ENCODE data around the gene LAPTM4A. TPM values are rescaled to one million over a fixed set of nuclear protein-coding genes. Genes with fewer than 3 reads are reported as not detected.
"Not testable (repeated sequence)": the region's sequence is repeated elsewhere in the genome, so short reads cannot be mapped to it uniquely, and the experiment has no call there.

LAPTM4A gene
- total RNA-seq, 1 experiment from 2014 or later: 37.2 TPM

DNA sequence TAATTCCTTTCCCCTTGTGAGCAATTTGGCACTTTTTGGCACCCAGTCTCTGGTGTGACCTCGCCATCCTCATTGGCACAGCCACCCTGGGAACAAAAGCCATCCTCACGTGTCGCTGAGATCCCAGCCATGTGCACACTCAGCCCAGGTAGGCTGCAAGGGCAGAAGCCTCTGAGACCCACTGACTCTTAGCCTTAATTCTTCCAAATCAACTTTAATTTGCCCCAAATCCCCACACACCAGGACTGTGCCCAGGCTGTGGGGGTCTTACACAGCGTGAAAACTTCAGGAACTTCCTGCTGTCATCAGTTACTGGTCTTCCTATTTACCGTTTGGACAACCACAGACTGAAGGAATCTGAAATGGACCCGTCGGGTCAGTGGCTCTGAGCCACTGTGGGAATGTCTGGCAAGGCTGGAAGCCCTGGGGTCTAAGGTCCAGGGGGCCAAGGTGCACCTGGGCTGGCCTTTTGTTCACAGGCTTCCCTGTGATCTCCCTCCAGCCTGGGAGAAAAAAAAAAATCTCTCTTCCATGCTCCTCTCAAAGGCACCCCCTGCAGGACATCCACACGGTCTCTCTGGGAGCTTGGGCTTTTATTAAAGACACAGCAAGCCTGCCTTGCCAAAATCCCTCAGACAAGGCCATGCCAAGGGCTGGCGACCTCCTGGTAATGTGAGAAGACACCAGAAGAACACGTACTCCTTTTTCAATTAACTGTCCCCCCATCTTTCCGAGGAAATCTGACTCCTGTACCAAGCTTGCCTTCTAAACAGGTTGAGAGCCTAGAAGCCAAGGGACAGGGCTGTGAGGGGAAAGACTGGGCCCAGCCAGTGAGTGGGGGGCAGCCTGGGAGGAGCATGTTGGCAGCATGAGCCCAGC, 42.1 kb upstream of the LAPTM4A start:
- H2AFZ ChIP-seq (ENCODE audit: low read length): peak overlapping the region; percentile 81; the same call in 1 of the 2 replicates
- no peaks in the 10 kb centered on the region for H3K9me3 ChIP-seq (ENCODE audit: low read length)
- no peaks in the 10 kb centered on the region for H3K9me2 ChIP-seq (replicated peaks; ENCODE audit: insufficient read depth, low read length)
- no peak overlapping the region for H3K4me3 ChIP-seq (ENCODE audit: low read length)
- no peaks in the 10 kb centered on the region for H4K20me1 ChIP-seq (ENCODE audit: insufficient read depth, low read depth, low read length)
- H3K27ac ChIP-seq (ENCODE audit: low read length): no peak overlapping the region
- no peaks in the 10 kb centered on the region for H3K36me3 ChIP-seq (ENCODE audit: insufficient read depth, low read length)
- peaks cover 4% of the 10 kb centered on the region for H3K4me1 ChIP-seq (ENCODE audit: low read length)
- no peak overlapping the region for H3K4me2 ChIP-seq (ENCODE audit: low read depth, low read length, poor library complexity, severe bottlenecking)
- no peaks in the 10 kb centered on the region for H3K79me2 ChIP-seq (ENCODE audit: low read length)
- no peaks in the 10 kb centered on the region for H3K27me3 ChIP-seq (ENCODE audit: low read length)
- H3K9ac ChIP-seq (ENCODE audit: low read length): no peak overlapping the region
- DNase-seq: peak; percentile 71

DNA sequence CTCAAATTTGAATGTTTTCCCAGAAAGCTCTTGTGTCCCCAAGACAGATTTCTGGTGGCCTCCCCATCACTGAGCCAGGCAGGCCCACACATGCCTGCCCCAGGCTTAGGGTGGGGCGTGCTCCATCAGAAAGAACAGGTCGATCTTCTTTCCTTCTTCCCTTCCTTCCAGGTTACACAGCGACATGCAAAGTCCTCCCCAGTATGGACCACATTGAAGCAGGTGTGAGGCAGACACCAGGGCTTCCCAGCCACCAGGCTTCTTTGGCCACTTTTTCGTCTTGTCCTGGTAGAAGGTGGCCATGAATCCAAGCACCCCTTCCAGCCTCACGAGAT, 41.4 kb upstream of the LAPTM4A start:
- no peak for DNase-seq
- Histone ChIP-seq H3K4me1 (ENCODE audit: low read length) (peaks cover 1% of the 10 kb centered on the region), H3K79me2 (ENCODE audit: low read length) (no peaks in the 10 kb centered on the region), H4K20me1 (ENCODE audit: insufficient read depth, low read depth, low read length) (no peaks in the 10 kb centered on the region), H3K27me3 (ENCODE audit: low read length) (no peaks in the 10 kb centered on the region), H3K9ac (ENCODE audit: low read length) (no peak overlapping the region), H3K36me3 (ENCODE audit: insufficient read depth, low read length) (no peaks in the 10 kb centered on the region), H3K27ac (ENCODE audit: low read length) (no peak overlapping the region), H3K4me3 (ENCODE audit: low read length) (no peak overlapping the region), H3K9me2 (replicated peaks; ENCODE audit: insufficient read depth, low read length) (no peaks in the 10 kb centered on the region), H3K4me2 (ENCODE audit: low read depth, low read length, poor library complexity, severe bottlenecking) (no peak overlapping the region), H3K9me3 (ENCODE audit: low read length) (no peaks in the 10 kb centered on the region), H2AFZ (ENCODE audit: low read length) (no peak overlapping the region)

DNA sequence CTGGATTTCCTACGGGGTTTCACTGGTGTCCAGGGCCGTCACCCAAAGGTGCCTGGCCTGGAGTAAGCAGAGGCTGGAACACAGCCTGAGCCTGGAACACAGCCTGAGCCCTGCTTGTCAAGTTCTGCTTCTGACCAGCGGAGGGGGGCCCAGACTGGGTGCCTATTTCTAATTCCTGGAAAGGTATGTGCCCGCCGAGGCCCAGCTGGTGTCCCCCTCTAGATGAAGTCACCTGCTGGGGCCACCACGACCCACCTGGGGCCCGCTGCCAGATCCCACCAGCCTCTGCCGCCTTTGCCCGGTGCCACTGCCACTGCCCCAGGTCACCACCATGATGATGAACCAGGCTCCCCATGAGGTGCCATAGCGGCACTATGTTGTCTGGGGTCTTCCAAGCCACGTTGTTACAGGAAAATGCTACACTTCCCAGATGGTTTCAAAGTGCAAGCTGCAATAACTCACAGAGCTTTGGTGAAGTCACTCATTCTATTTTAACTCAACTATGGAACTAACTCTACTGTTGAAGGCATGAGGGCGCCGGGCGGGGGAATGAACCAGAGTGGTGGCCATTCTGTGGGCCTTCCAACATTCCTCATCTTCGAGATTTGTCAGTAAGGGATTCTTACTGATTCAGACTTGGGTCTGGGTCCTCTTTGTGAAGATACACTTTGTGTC, 40.9 kb upstream of the LAPTM4A start:
- no peaks in the 10 kb centered on the region for H4K20me1 ChIP-seq (ENCODE audit: insufficient read depth, low read depth, low read length)
- H3K4me3 ChIP-seq (ENCODE audit: low read length): no peak overlapping the region
- no peak overlapping the region for H3K27ac ChIP-seq (ENCODE audit: low read length)
- H3K27me3 ChIP-seq (ENCODE audit: low read length): no peaks in the 10 kb centered on the region
- no peaks in the 10 kb centered on the region for H3K36me3 ChIP-seq (ENCODE audit: insufficient read depth, low read length)
- H3K9me3 ChIP-seq (ENCODE audit: low read length): no peaks in the 10 kb centered on the region
- no peak overlapping the region for H2AFZ ChIP-seq (ENCODE audit: low read length)
- H3K4me1 ChIP-seq (ENCODE audit: low read length): no peaks in the 10 kb centered on the region
- H3K4me2 ChIP-seq (ENCODE audit: low read depth, low read length, poor library complexity, severe bottlenecking): no peak overlapping the region
- no peak for DNase-seq
- H3K9ac ChIP-seq (ENCODE audit: low read length): no peak overlapping the region
- no peaks in the 10 kb centered on the region for H3K79me2 ChIP-seq (ENCODE audit: low read length)
- H3K9me2 ChIP-seq (replicated peaks; ENCODE audit: insufficient read depth, low read length): no peaks in the 10 kb centered on the region

GRCh38 chr2:20091305-20091991, 40.0 kb upstream of the LAPTM4A start:
- Histone ChIP-seq H3K27ac (ENCODE audit: low read length) (no peak overlapping the region), H3K9me2 (replicated peaks; ENCODE audit: insufficient read depth, low read length) (no peaks in the 10 kb centered on the region), H3K4me1 (ENCODE audit: low read length) (no peaks in the 10 kb centered on the region), H4K20me1 (ENCODE audit: insufficient read depth, low read depth, low read length) (no peaks in the 10 kb centered on the region), H3K4me2 (ENCODE audit: low read depth, low read length, poor library complexity, severe bottlenecking) (no peak overlapping the region), H3K27me3 (ENCODE audit: low read length) (no peaks in the 10 kb centered on the region), H3K4me3 (ENCODE audit: low read length) (no peak overlapping the region), H2AFZ (ENCODE audit: low read length) (no peak overlapping the region), H3K79me2 (ENCODE audit: low read length) (no peaks in the 10 kb centered on the region), H3K9me3 (ENCODE audit: low read length) (no peaks in the 10 kb centered on the region), H3K9ac (ENCODE audit: low read length) (no peak overlapping the region), H3K36me3 (ENCODE audit: insufficient read depth, low read length) (no peaks in the 10 kb centered on the region)
- no peak for DNase-seq

- Histone ChIP-seq H3K4me1 (ENCODE audit: low read length) (no peaks in the 10 kb centered on the region), H3K4me3 (ENCODE audit: low read length) (no peak overlapping the region), H3K27me3 (ENCODE audit: low read length) (no peaks in the 10 kb centered on the region), H3K36me3 (ENCODE audit: insufficient read depth, low read length) (no peaks in the 10 kb centered on the region), H4K20me1 (ENCODE audit: insufficient read depth, low read depth, low read length) (no peaks in the 10 kb centered on the region), H2AFZ (ENCODE audit: low read length) (no peak overlapping the region), H3K9me3 (ENCODE audit: low read length) (no peaks in the 10 kb centered on the region), H3K79me2 (ENCODE audit: low read length) (no peaks in the 10 kb centered on the region), H3K27ac (ENCODE audit: low read length) (no peak overlapping the region), H3K4me2 (ENCODE audit: low read depth, low read length, poor library complexity, severe bottlenecking) (no peak overlapping the region), H3K9ac (ENCODE audit: low read length) (no peak overlapping the region), H3K9me2 (replicated peaks; ENCODE audit: insufficient read depth, low read length) (no peaks in the 10 kb centered on the region)
- DNase-seq: no peak
Measured at GRCh38 chr2:20089715-20090464, 38.5 kb upstream of the LAPTM4A start.

DNA sequence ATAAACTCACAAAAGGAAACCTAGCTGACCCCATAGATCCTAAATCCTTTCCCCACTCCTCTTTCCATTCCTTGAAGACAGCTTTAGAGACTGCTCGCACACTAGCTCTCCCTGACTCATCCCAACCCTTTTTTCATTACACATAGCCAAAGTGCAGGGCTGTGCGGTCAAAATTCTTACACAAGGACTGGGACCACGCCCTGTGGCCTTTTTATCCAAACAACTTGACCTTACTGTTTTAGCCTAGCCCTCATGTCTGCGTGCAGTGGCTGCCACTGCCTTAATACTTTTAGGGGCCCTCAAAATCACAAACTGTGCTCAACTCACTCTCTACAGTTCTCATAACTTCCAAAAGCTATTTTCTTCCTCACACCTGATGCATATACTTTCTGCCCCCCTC, 34.5 kb upstream of the LAPTM4A start:
- H3K4me3 ChIP-seq (ENCODE audit: low read length); H4K20me1 ChIP-seq (ENCODE audit: insufficient read depth, low read depth, low read length); H3K36me3 ChIP-seq (ENCODE audit: insufficient read depth, low read length); H3K27ac ChIP-seq (ENCODE audit: low read length); H2AFZ ChIP-seq (ENCODE audit: low read length); H3K4me2 ChIP-seq (ENCODE audit: low read depth, low read length, poor library complexity, severe bottlenecking); DNase-seq; H3K9me2 ChIP-seq (replicated peaks; ENCODE audit: insufficient read depth, low read length); H3K27me3 ChIP-seq (ENCODE audit: low read length); H3K4me1 ChIP-seq (ENCODE audit: low read length); H3K9me3 ChIP-seq (ENCODE audit: low read length); H3K79me2 ChIP-seq (ENCODE audit: low read length); H3K9ac ChIP-seq (ENCODE audit: low read length): not testable (repeated sequence)

GRCh38 chr2:20082812-20083211, 31.4 kb upstream of the LAPTM4A start:
- H3K4me1 ChIP-seq (ENCODE audit: low read length); H3K4me2 ChIP-seq (ENCODE audit: low read depth, low read length, poor library complexity, severe bottlenecking); H3K79me2 ChIP-seq (ENCODE audit: low read length); H3K36me3 ChIP-seq (ENCODE audit: insufficient read depth, low read length); H3K27me3 ChIP-seq (ENCODE audit: low read length); H2AFZ ChIP-seq (ENCODE audit: low read length); DNase-seq; H3K9me3 ChIP-seq (ENCODE audit: low read length); H3K9ac ChIP-seq (ENCODE audit: low read length); H4K20me1 ChIP-seq (ENCODE audit: insufficient read depth, low read depth, low read length); H3K9me2 ChIP-seq (replicated peaks; ENCODE audit: insufficient read depth, low read length); H3K27ac ChIP-seq (ENCODE audit: low read length); H3K4me3 ChIP-seq (ENCODE audit: low read length): not testable (repeated sequence)

DNA sequence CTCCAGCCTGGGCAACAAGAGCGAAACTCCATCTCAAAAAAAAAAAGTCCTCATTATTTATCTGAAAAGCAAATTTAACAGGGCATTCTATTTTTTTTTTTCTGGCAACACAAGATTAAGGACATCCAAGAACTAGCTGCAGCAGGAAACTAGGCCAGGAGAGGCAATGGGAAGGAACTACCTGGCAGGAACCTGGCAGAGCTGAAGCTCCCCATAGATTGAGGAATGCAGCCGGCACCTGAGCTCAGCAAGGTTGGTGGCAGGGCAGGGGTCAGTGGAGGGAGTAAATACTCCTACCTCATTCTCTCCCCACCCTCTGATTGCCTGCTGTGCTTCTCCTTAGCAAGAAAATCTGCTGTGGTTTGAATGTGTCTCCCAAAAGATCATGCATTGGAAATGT, 30.4 kb upstream of the LAPTM4A start:
- H4K20me1 ChIP-seq (ENCODE audit: insufficient read depth, low read depth, low read length): no peaks in the 10 kb centered on the region
- no peak overlapping the region for H2AFZ ChIP-seq (ENCODE audit: low read length)
- H3K4me3 ChIP-seq (ENCODE audit: low read length): no peak overlapping the region
- H3K27ac ChIP-seq (ENCODE audit: low read length): no peak overlapping the region
- no peaks in the 10 kb centered on the region for H3K9me3 ChIP-seq (ENCODE audit: low read length)
- DNase-seq: no peak
- no peaks in the 10 kb centered on the region for H3K79me2 ChIP-seq (ENCODE audit: low read length)
- no peak overlapping the region for H3K4me2 ChIP-seq (ENCODE audit: low read depth, low read length, poor library complexity, severe bottlenecking)
- H3K9me2 ChIP-seq (replicated peaks; ENCODE audit: insufficient read depth, low read length): no peaks in the 10 kb centered on the region
- H3K9ac ChIP-seq (ENCODE audit: low read length): no peak overlapping the region
- H3K27me3 ChIP-seq (ENCODE audit: low read length): no peaks in the 10 kb centered on the region
- peaks cover 15% of the 10 kb centered on the region for H3K4me1 ChIP-seq (ENCODE audit: low read length)
- H3K36me3 ChIP-seq (ENCODE audit: insufficient read depth, low read length): no peaks in the 10 kb centered on the region

All from Karpas-422 (cell line).